Dedifferentiated amniotic fluid mesenchymal stem cell (primary cell): ENCODE measurements around the gene ZNF692.
"Not testable (repeated sequence)": the region's sequence is repeated elsewhere in the genome, so short reads cannot be mapped to it uniquely, and the experiment has no call there.

Source experiments
- DNase-seq: peaks from one replicate; pipeline ENCODE4 v3.0.0-alpha.2; 2016; ENCODE audit errors: extremely low spot score

The ZNF692 gene

DNA sequence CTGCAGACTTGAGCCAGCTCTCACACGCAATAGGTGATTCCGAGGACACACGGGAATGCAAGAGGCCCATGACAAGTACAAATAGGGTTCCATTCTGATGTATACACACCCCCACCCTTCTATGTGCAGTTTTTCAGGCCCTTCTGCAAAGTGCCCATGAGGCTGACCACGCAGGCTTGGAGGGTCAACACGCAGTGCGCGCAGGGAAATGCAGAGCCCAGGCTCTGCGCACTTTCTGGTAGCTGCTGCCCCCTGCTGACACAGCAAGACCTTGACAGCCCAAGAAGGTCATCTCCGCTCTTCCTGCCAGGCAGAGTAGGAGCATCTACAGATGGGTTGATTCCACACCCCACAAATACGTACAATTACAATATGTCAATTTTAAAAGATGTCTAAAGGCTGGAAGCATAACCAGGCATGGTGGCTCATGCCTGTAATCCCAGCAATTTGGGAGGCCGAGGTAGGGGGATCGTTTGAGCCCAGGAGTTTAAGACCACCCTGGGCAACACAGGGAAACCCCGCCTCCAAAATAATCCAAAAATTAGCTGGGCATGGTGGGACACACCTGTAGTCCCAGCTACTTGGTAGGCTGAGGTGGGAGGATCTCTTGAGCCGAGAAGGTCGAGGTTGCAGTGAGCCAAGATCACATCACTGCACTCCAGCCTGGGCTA is 51.7 kb downstream of the ZNF692 start:
- no peak for DNase-seq

DNA sequence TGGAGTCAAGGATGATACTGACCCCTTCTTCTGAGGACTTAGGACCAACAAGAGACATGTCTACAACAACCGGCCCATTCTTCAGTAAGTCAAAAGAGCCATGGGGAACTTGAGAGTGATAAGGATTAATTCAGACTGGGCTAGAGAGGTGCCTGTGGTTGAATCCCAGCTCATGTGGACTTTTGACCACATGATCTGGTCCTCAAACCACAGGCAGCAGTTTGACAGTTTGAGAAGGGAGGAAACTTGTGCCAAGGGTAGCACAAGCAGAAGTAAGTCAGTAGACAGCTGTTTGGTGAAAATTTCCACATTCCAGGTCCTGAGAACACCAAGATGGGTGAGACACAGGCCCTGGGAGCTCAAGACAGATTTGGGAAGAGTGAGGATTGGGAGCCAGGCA is 53.0 kb downstream of the ZNF692 start:
- no peak for DNase-seq

DNA sequence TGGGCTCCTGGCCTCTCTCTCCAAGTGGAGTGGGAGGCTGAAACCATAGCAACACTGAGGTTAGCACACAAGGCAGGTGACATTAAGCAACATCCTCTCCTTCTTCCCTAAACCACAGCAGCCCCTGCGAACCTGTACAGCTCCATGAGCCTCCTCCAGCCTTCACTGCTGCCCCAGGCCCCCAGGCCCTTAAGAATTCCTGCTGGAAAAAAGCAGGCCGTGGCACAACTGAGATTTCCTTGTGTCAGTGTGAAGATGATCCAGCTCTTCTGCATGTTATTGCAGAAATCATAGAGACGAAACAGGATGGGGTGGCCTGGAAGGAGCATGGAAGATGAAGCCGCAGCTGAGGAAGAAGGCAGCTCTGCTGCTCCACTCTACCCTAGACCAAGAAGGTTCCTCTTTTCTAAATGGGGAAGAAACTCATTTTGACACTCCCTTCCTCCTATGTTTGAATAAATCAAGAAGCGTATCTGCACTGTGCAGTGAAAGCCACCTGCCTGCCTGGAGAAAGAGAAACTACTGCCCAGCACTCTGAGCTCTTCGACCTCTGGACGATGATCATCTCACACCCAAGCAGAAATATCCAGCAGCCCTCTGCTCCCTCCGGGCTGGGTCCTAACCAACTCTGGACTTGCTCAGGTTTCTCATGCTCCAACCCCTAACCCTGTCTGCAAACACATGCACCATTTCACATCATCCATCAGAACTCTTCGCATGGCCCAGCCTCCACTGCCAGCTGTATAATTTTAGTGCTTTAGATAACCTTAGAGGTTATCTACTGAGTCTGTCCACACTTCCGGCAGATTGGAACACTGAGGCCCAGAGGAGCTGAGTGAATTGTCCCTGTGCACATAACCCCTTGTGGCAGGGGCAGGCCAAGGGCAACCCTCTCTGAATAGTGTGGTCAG is 53.9 kb downstream of the ZNF692 start:
- DNase-seq, result no peak

DNA sequence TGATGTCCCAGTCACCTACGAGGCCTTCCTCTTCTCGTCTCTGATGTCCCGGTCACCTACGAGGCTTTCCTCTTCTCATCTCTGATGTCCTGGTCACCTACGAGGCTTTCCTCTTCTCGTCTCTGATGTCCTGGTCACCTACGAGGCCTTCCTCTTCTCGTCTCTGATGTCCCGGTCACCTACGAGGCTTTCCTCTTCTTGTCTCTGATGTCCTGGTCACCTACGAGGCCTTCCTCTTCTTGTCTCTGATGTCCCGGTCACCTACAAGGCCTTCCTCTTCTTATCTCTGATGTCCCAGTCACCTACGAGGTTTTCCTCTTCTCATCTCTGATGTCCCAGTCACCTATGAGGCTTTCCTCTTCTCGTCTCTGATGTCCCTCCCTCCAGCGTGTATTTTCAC is 55.4 kb downstream of the ZNF692 start:
- DNase-seq, result not testable (repeated sequence)

DNA sequence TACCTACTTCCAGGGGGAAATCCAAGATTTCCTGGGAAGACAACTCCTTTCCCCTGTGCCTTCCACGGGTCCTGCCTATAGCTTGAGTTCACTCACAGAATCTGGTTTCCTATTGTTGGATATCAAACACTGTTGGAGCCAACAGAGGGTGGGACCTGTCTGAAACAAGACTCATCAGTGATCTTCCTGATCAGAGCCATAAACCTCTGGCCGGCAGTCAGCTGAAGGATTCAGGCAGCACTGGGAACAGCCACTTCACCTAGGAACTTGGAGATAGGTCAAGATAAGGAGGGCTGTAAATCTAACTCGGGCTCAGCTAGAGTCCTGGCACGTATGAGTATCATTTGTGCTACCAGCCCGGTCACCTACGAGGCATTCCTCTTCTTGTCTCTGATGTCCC is 56.4 kb downstream of the ZNF692 start:
- DNase-seq, result no peak

DNA sequence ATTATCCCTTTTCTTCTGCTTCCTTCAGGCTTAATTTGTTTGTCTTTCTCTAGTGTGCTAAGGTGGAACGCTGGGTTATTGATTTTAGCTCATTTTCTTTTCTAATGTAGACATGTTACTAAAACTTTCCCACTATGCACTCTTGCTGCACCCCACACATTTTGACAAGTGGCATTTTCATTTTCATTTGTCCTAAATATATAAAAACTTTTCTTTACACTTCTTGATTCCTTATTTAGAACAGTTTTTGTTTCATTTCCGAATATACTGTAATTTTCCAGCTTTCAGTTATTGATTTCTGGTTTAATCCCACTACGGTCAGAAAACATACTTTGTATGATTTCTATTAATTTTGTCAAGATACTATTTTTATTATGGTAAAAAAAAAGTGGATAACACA is 58.4 kb downstream of the ZNF692 start:
- no peak for DNase-seq
